NCI-H446 (cell line): Measurements from ENCODE around the gene DCAF16.

ENCODE experiments used
- DNase-seq, 2 experiments: peaks; one replicate each; lab custom pipeline; 2025; lab: John Stamatoyannopoulos, UW

The DCAF16 gene

DNA sequence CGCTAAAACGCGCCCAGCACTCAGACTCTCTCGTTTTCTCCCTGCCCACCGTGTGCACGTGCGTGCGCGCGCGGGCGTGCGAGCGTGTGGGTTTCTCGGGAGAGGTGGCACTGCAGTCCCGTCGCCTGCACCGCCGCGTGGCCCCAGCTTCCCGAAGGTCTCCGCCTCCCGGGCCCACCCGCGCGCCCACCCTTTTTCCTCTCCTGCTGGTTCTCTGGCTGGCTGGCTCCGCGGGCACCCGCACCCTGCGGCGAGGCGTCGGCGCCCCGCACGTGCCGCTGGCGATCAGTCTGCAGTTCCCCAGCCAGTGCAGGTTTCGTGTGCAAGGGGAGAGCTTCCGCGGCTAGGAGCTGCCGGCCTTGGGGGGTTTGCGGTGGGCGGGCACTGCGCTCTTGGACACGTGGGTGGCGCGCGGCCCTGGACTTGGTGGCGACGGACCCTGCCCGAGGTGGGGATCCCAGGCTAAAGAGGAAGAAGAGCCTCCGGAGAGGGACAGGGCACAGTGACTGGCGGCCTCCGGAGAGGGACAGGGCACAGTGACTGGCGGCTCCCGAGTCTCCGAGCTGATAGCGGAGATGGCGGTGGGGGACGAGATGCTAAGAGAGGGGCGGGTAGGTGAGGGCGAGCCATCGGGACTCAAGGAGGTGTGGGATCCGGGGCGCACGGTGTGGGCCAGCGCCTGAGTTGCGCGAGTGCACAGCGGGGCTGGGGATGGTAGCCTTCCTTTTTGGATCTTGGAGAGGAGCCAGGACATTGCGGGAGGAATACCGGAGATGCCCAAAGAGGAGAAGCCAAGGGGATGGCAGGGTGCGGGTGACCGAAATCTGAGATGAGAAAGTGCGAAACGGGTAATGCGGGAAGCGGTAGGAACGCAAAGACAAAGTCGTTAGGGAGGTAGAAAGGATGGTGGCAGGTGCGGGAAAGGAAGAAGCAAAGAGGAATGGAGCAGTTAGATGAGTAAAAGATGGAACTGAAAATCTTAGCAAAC lies 29.0 kb downstream of the DCAF16 start, which contains the start of gene FAM184B:
Gene FAM184B (minus strand): TSS at position 322 of the 988 bp plus-strand sequence. CDS start 322 bp downstream, outside the sequence.
- no peak for DNase-seq

DNA sequence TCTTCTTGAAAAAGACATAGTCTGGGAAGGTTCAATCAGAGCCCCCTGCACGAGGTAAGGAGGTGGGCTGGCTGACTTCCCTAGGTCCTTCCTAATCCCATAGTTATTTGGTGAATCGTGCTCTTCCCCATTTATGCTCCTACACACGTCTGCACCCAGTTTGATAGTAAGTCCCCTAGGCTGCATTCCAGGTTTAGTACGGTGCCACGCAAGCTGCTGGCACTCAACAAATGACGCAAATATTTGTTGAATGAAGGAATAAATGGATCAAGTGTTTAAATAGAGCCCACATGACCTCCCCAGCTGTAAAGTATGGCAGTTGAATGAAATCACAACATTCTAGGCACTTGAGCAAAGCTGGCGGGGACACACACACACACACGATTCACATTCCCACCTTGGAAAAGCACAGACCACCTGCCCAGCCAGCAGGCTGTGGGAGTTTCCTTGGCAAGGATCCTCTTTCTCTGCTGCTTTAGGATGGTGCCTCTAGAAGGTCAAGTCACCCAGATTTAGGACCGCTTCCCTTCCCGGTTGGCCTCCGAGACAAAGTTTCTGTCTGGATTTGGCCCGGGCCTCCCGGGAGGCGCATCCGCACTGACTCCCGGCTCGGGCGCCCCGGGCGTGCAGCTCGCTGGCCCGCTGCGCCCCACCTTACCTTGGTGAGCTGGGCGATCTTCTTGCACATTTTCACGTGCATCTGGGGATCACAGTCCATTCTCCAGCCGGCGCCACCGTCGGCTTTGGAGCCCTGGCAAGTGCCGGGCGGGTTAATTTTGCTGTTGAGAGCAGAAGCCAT lies 29.9 kb downstream of the DCAF16 start:
- DNase-seq = no peak

DNA sequence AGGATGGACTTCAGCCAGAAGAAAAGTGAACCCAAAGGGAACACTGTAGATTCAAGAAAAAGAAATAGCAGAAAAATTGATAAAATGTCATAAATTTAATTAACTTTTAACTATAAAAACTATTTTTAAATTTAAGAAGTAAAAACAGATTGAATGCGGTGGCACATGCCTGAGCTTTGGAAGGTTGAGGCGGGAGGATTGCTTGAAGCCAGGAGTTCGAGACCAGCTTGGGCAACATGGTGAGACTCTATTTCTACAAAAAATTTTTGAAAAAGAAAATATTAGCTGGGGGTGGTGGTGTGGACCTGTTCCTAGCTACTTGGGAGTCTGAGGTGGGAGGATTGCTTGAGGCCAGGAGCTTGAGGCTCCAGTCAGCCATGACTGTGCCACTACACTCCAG lies 32.1 kb downstream of the DCAF16 start:
- DNase-seq = no peak

DNA sequence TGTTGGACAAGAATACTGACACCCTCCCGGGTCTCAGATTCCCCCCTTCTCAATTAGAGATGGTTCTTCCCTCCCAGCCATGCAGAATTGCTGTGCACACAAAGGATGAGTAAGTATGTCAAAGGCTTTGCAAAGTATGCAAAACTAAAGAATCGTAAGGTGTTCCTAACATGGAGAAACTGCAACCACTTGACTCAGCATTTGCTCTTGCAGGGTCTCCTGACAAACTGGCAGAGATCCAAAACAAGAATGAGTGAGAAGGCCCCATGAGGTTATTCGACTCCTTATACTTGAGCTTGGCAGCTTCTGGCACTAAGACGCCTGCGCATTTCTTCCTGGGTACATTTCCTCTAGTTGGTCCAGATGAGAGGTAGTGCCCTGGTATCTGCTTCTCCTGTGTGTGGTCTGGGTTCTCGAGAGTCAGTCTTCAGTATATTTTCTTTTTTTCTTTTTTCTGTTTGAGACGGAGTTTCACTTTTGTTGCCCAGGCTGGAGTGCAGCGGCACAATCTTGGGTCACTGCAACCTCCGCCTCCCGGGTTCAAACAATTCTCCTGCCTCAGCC lies 37.3 kb downstream of the DCAF16 start:
- no peak for DNase-seq

- peak in 1 of 2 experiments; percentile 34 for DNase-seq
Measured at GRCh38 chr4:17771284-17771908, 39.2 kb downstream of the DCAF16 start.

GRCh38 chr4:17770845-17771244 lies 39.7 kb downstream of the DCAF16 start:
- DNase-seq = no peak

DNA sequence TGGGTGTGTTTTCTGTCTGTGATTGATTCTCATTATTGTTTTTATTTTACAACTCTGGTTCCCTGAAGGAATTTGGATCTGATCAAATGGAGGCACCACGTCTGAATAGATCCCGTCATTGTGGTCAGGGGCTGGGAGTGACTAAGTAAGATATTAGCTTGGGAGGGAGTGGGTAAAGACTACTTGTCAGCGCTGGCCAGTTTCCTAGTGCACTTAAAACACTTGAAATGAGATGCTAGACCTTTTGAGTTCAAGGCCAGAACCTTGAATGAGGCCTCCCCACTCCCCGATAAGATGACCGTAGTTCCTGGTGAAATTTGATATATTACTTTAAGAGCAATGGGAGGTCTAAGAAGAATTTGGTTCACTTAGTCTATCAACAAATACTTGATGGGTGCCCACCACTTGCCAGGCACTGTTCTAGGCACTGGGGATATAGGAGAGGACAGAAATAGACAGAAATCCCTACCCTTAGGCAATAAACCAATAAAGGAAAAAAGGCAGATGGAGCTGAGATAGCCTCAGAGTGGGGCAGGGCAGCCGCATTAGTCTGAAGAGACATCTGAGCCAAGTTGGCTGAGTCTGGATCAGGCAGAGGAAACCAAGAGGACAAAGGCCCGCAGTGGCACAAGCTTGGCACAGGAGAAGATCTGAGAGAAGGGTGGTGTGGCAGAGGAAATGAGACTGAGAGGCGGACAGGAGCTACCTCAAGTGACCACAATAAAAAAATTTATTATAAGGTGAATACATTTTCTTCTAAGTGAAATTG lies 41.0 kb downstream of the DCAF16 start:
- DNase-seq = peak in 1 of 2 experiments; percentile 51

- no peak for DNase-seq
Measured at GRCh38 chr4:17766826-17767458, 43.6 kb downstream of the DCAF16 start.

DNA sequence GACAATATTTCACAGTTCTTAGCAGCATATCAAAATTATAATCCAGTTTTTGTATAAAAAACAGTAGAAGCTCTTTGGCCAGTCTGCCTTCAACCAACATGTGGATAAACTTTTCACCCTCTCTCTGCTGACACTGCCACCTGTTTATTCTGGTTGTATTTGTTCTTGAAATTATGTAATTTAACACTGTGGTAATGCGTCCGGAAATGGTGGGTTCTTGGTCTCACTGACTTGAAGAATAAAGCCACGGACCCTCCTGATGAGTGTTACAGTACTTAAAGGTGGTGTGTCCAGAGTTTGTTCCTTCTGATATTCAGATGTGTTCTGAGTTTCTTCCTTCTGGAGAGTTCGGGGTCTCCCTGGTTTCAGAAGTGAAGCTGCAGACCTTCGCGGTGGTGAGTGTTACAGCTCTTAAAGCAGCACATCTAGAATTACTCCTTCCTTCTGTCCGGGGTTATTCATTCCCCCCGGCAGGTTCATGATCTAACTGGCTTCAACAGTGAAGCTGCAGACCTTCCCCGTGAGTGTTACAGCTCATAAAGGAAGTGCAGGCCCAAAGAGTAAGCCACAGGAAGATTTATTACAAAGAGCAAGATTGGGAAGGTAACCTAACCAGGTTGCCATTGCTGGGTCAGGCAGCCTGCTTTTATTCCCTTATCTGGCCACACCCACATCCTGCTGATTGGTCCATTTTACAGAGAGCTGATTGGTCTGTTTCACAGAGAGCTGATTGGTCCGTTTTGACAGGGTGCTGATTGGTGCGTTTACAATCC lies 44.9 kb downstream of the DCAF16 start:
- no peak for DNase-seq

- peak; percentile 8 to 67 for DNase-seq
Measured at GRCh38 chr4:17763931-17764330, 46.6 kb downstream of the DCAF16 start.

DNA sequence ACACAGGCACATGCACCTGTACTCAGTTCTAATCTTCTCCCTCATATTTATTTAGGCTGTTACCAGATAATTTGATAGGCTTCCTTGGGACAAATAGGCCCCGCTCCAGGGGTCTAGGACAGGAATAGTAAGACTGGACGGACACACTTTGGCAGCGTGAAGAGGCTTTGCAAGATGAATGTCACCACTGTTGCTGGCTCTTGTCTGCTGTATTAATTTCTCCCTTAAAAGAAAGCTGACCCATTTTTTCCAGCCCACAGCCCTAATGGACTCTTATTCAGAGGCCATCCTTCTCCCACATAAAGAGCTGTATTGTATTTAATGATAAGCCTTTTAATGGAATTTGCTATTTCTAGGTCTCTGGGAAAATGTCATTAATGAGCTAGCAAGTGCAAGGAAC lies 47.1 kb downstream of the DCAF16 start:
- DNase-seq = no peak

GRCh38 chr4:17762726-17763125 lies 47.8 kb downstream of the DCAF16 start:
- DNase-seq = peak; percentile 20 to 89

- DNase-seq = no peak
Measured at GRCh38 chr4:17761062-17761461, 49.5 kb downstream of the DCAF16 start.

GRCh38 chr4:17760626-17761025 lies 49.9 kb downstream of the DCAF16 start:
- no peak for DNase-seq

- DNase-seq = no peak
Measured at GRCh38 chr4:17758485-17758884, 52.1 kb downstream of the DCAF16 start.

GRCh38 chr4:17757621-17758020 lies 52.9 kb downstream of the DCAF16 start:
- no peak for DNase-seq

DNA sequence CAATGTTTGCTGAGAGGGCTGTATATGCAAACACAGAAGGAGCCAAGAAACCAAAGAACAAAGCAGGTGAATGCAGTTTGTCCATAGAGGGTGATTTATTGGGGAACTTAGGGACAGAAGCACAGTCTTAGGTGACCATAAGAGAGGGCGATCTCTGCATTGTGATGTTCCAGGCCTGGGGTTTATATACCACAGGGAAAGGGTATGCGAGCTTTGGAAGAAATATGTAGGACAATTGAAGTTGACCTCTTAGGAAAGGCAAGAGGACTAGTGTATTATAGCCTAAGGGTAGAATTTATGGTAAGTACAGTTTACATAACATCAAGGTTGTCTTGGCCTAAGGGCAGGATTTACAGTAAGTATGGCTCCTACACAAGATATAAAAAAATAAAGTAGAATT lies 56.9 kb downstream of the DCAF16 start:
- DNase-seq = no peak
